Panc1 (cell line): ENCODE data around the gene OTUB1. TPM values are rescaled to one million over a fixed set of nuclear protein-coding genes. Genes with fewer than 3 reads are reported as not detected.

Experiments used
- ATAC-seq: fragments of 200-7000 bp; cut with Tn5 transposase; 2 replicates; pipeline ENCODE4 v1.9.1; 2020; ENCODE audit warnings: mild to moderate bottlenecking, moderate library complexity
- BruUV-seq: library from RNA; stranded (reverse); fragments of 400-500 nt; replicated peaks from 2 replicates; lab custom pipeline; 2021; lab: Mats Ljungman, UMichigan
- CTCF ChIA-PET: fragments of 300-600 bp; sonication (Branson Sonifier 250); formaldehyde crosslinking; loops from one replicate; lab custom pipeline; 2022; ENCODE audit warnings: antibody characterized with exemption; lab: Charles Lee
- POLR2A ChIA-PET: fragments of 300-600 bp; sonication (Branson Sonifier 250); formaldehyde crosslinking; loops from one replicate; lab custom pipeline; 2022; ENCODE audit warnings: antibody characterized with exemption; lab: Charles Lee
- DNase-seq: peaks from one replicate; pipeline ENCODE4 v3.0.0-alpha.2; 2010; ENCODE audit warnings: low read depth, low spot score
- H3K27ac ChIP-seq: 2 replicates; pipeline ENCODE4 v1.5.1; 2011; ENCODE audit warnings: mild to moderate bottlenecking, low read length, inconsistent platforms
- H3K27me3 ChIP-seq: fragments of 200-500 bp; sonication (Bioruptor generic); 2 replicates; pipeline ENCODE4 v1.6.0; 2014; ENCODE audit warnings: low read length, inconsistent platforms; ENCODE audit not compliant: control insufficient read depth, insufficient read depth
- H3K36me3 ChIP-seq: fragments of 200-500 bp; sonication (Bioruptor generic); 2 replicates; pipeline ENCODE4 v1.5.1; 2014; ENCODE audit warnings: inconsistent platforms, mild to moderate bottlenecking, low read length, moderate library complexity; ENCODE audit not compliant: control insufficient read depth, insufficient read depth
- H3K4me1 ChIP-seq: 2 replicates; pipeline ENCODE4 v1.5.1; 2011; ENCODE audit warnings: inconsistent platforms, mild to moderate bottlenecking, low read length, moderate library complexity; ENCODE audit not compliant: control insufficient read depth, insufficient read depth
- H3K4me3 ChIP-seq, 2 experiments: 2 replicates each; pipeline ENCODE4 v1.5.1; 2011 to 2012; ENCODE audit warnings: low read depth in 2 of 2, low read length in 2 of 2, mild to moderate bottlenecking in 2 of 2, inconsistent platforms in 1 of 2, moderate library complexity in 1 of 2
- H3K9me3 ChIP-seq: fragments of 200-500 bp; sonication (Bioruptor generic); 2 replicates; pipeline ENCODE4 v1.5.1; 2014; ENCODE audit warnings: low read depth, mild to moderate bottlenecking, inconsistent platforms, low read length, moderate library complexity; ENCODE audit not compliant: control insufficient read depth, insufficient read depth
- POLR2AphosphoS5 ChIP-seq: IDR thresholded peaks from 2 replicates; pipeline ENCODE4 v1.6.1; 2012; ENCODE audit warnings: mild to moderate bottlenecking, low read depth, low read length, moderate library complexity
- REST ChIP-seq, 2 experiments: IDR thresholded peaks; 2 replicates each; pipeline ENCODE4 v1.6.1; 2011 to 2012; ENCODE audit warnings: low read depth in 2 of 2, control low read depth in 1 of 2, low read length in 1 of 2, mild to moderate bottlenecking in 1 of 2, moderate library complexity in 1 of 2; ENCODE audit not compliant: insufficient read depth in 1 of 2
- SIN3A ChIP-seq: IDR thresholded peaks from 2 replicates; pipeline ENCODE4 v1.6.1; 2012; ENCODE audit warnings: low read depth, mild to moderate bottlenecking, low read length, moderate library complexity, borderline replicate concordance; ENCODE audit not compliant: insufficient read depth
- TCF7L2 ChIP-seq: IDR thresholded peaks from 2 replicates; pipeline ENCODE4 v1.6.1; 2011; ENCODE audit warnings: mild to moderate bottlenecking, low read depth, low read length, inconsistent platforms
- in situ Hi-C: cut with HindIII; loops from 2 replicates; pipeline ENCODE4 v1.10.0; 2016; ENCODE audit warnings: low sequenced_read_pairs, low pct_unique_long_range_greater_than_20kb
- intact Hi-C: fragments of 100-400 bp; cut with micrococcal nuclease; formaldehyde crosslinking; loops from one replicate; pipeline ENCODE4 v1.10.0; 2022; ENCODE audit not compliant: unreplicated experiment
- total RNA-seq: library from RNA; stranded (reverse); gene quantifications from one replicate; pipeline ENCODE4 v1.2.1, GENCODE V29; 2021; ENCODE audit not compliant: unreplicated experiment
- TF ChIP-seq, protein P1 (sequence below): fragments of 450-650 bp; IDR thresholded peaks from 2 replicates; pipeline ENCODE4 v1.5.1; 2017; ENCODE audit warnings: mild to moderate bottlenecking

OTUB1 gene
- total RNA-seq, 1 experiment from 2014 or later: 118 TPM

- intact Hi-C loops (no loop called here), in situ Hi-C loops (no loop called here)
- Histone ChIP-seq H3K4me1 (peaks cover 7% of the 10 kb centered on the region), H3K27me3 (no peaks in the 10 kb centered on the region), H3K27ac (no peak overlapping the region), H3K4me3 (no peak overlapping the region), H3K36me3 (no peaks in the 10 kb centered on the region), H3K9me3 (no peaks in the 10 kb centered on the region)
- ATAC-seq: no peak
- POLR2A ChIA-PET: no interaction called here
- BruUV-seq: no TSS peak
- CTCF ChIA-PET: no interaction called here
- DNase-seq: no peak
- TF ChIP-seq POLR2AphosphoS5: no peak
- no peak for TF ChIP-seq TCF7L2
- no peak for TF ChIP-seq REST (IDR thresholded peaks at IDR 0.05; ENCODE audit: insufficient read depth in 1 of 2, low read depth in 2 of 2, low read length in 1 of 2)
- TF ChIP-seq, protein P1, sequence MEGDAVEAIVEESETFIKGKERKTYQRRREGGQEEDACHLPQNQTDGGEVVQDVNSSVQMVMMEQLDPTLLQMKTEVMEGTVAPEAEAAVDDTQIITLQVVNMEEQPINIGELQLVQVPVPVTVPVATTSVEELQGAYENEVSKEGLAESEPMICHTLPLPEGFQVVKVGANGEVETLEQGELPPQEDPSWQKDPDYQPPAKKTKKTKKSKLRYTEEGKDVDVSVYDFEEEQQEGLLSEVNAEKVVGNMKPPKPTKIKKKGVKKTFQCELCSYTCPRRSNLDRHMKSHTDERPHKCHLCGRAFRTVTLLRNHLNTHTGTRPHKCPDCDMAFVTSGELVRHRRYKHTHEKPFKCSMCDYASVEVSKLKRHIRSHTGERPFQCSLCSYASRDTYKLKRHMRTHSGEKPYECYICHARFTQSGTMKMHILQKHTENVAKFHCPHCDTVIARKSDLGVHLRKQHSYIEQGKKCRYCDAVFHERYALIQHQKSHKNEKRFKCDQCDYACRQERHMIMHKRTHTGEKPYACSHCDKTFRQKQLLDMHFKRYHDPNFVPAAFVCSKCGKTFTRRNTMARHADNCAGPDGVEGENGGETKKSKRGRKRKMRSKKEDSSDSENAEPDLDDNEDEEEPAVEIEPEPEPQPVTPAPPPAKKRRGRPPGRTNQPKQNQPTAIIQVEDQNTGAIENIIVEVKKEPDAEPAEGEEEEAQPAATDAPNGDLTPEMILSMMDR: no peak
- no peak for TF ChIP-seq SIN3A
Measured at GRCh38 chr11:64038500-64038899, 52.3 kb downstream of the OTUB1 start.

- CTCF ChIA-PET: interaction anchor here (1.1 kb wide), 1 partner anchor 111 kb away, joined by 4 read pairs; no protein-coding TSS in a partner anchor
- BruUV-seq: no TSS peak
- POLR2A ChIA-PET: no interaction called here
- DNase-seq (no peak), ATAC-seq (no peak)
- intact Hi-C loops: no loop called here
- no peaks in the 10 kb centered on the region for H3K27me3 ChIP-seq
- no peak overlapping the region for H3K4me3 ChIP-seq
- H3K36me3 ChIP-seq: no peaks in the 10 kb centered on the region
- peaks cover 7% of the 10 kb centered on the region for H3K4me1 ChIP-seq
- H3K27ac ChIP-seq: no peak overlapping the region
- no peaks in the 10 kb centered on the region for H3K9me3 ChIP-seq
- TF ChIP-seq REST (IDR thresholded peaks at IDR 0.05; ENCODE audit: insufficient read depth in 1 of 2, low read depth in 2 of 2, low read length in 1 of 2) (no peak), SIN3A (no peak), TCF7L2 (no peak), POLR2AphosphoS5 (no peak)
- TF ChIP-seq, protein P1: no peak
- in situ Hi-C loops: no loop called here
Measured at GRCh38 chr11:64039012-64039665, 52.9 kb downstream of the OTUB1 start.
